Nephron progenitor cell (in vitro differentiated cells): ENCODE results near the gene NAPB.
A peak's percentile ranks its signal among the peaks of the same experiment; 100 is the strongest.

Experiments used
- DNase-seq: peaks from one replicate; pipeline ENCODE4 v3.0.0; 2021
- H3K27ac Mint-ChIP-seq: 2 replicates; pipeline ENCODE4 v1.8.0; 2021; ENCODE audit warnings: mild to moderate bottlenecking, moderate library complexity, mixed read lengths
- H3K27me3 Mint-ChIP-seq: 2 replicates; pipeline ENCODE4 v1.8.0; 2021; ENCODE audit warnings: mild to moderate bottlenecking, low read depth, mixed read lengths; ENCODE audit not compliant: poor library complexity
- H3K36me3 Mint-ChIP-seq: 2 replicates; pipeline ENCODE4 v1.8.0; 2021; ENCODE audit warnings: low read depth, mixed read lengths
- H3K4me1 Mint-ChIP-seq: 2 replicates; pipeline ENCODE4 v1.8.0; 2021; ENCODE audit warnings: mixed read lengths
- H3K4me3 Mint-ChIP-seq: 2 replicates; pipeline ENCODE4 v1.8.0; 2021; ENCODE audit warnings: mild to moderate bottlenecking, moderate library complexity, mixed read lengths
- H3K9me3 Mint-ChIP-seq: 2 replicates; pipeline ENCODE4 v1.8.0; 2021; ENCODE audit warnings: mild to moderate bottlenecking, moderate library complexity, mixed read lengths
- CTCF ChIP-seq: fragments of 200-600 bp; sonication (generic); IDR thresholded peaks from 2 replicates; pipeline ENCODE4 v1.5.0; 2021; ENCODE audit warnings: antibody characterized with exemption

Gene NAPB

DNA sequence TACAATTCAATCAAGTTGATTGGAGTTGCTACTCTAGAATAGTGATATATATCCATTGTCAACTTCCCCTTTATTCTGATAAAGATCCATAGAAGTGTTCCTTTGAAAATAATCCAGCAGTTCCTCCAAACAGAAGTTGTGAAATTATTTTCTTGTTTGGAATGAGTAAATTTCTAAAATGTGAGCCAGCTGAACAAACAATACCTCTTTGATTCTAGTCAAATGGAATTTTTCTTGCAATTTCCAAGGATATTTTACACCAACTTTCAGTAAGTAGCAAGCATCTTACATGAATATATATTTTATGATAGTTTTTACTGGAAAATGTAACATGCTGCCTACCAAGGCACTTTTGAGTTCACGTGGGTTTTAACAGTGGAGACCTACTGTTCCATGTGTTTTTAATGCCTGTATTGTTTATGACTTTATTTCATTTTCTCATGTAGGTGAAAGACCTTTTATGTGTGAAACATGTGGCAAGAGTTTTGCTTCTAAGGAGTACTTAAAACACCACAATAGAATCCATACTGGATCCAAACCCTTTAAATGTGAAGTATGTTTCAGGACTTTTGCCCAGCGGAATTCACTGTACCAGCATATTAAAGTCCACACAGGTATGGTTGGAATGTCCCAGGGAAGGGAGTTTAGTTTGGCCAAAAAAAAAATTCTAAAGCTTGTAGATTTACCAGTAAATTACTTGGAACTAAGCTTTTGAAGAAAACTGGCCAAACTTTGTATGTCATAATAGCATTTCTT lies 52.8 kb downstream of the NAPB start:
- no peaks in the 10 kb centered on the region for H3K27me3 Mint-ChIP-seq
- peak overlapping the region; percentile 8 for H3K27ac Mint-ChIP-seq
- no peak for DNase-seq
- TF ChIP-seq CTCF: no peak
- no peaks in the 10 kb centered on the region for H3K9me3 Mint-ChIP-seq
- peaks cover 31% of the 10 kb centered on the region for H3K4me1 Mint-ChIP-seq
- H3K4me3 Mint-ChIP-seq: no peak overlapping the region
- H3K36me3 Mint-ChIP-seq: peaks cover 51% of the 10 kb centered on the region

DNA sequence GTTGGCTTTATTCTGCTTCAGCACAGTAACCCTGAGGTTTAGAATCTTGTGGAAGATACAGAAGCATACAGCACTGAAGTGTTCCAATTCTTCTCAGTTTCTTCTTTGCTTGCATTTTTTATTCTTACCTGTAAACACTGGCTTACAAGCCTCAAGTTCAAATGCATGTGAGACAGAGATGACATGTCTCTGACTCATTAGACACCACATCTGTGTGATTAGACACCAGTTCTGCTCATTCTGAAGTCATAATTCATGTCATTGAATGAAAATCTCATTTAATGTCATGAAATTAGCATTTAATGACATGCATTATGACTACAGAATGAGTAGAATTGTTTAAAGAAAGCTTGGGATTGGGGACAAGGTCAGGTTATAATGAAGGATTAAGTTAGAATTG lies 53.5 kb downstream of the NAPB start:
- Mint-ChIP-seq H3K4me3 (no peak overlapping the region), H3K27me3 (no peaks in the 10 kb centered on the region), H3K27ac (peak overlapping the region; percentile 32), H3K4me1 (peaks cover 38% of the 10 kb centered on the region), H3K36me3 (peaks cover 49% of the 10 kb centered on the region), H3K9me3 (no peaks in the 10 kb centered on the region)
- no peak for DNase-seq
- no peak for TF ChIP-seq CTCF

DNA sequence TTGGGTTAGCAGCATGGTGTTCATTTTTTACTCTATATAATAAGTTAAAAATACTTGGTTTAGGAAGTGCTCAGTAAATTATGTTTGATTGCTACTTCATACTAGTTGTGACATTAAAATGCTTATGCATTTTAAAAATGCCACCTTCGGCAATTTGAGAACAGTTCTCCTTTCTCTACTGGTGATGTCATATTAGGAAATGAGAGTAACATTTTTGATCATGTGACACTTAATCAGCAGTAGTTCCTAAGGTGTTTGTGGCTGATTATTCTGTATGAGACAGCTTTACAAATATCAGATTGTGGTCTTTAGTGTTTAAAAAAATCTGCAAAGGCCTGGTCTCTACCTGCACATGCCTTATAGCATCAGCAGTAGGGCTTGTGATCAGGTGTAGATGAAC lies 54.9 kb downstream of the NAPB start:
- H3K4me3 Mint-ChIP-seq: peak overlapping the region; percentile 56
- no peaks in the 10 kb centered on the region for H3K27me3 Mint-ChIP-seq
- no peak for TF ChIP-seq CTCF
- H3K4me1 Mint-ChIP-seq: peaks cover 39% of the 10 kb centered on the region
- H3K9me3 Mint-ChIP-seq: no peaks in the 10 kb centered on the region
- peak overlapping the region; percentile 84 for H3K27ac Mint-ChIP-seq
- DNase-seq: no peak
- H3K36me3 Mint-ChIP-seq: peaks cover 42% of the 10 kb centered on the region

DNA sequence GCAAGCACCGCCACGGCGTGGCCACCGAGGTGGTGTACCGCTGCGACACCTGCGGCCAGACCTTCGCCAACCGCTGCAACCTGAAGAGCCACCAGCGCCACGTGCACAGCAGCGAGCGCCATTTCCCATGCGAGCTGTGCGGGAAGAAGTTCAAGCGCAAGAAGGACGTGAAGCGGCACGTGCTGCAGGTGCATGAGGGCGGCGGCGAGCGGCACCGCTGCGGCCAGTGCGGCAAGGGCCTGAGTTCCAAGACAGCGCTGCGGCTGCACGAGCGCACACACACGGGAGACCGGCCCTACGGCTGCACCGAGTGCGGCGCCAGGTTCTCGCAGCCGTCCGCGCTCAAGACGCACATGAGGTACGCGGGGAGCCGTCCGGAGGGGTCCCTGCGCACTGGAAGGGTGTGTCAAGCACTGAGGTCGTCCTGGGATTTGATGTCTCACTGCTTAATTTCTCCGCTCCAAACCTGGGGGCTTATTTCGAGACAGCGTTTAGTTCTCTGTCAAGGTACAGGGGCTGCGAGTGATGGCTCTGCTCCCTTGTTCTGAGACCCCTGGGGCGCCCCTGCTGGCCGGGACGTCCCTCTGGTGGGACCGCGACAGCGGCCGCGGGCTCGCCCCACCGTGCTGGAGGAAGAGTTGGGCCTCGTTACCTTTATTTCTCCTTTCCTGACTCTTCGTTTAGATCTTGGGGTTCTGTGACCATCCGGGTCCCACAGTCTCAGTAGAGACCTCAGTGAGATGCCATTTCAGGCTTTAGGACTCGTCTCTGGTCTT lies 55.7 kb downstream of the NAPB start:
- Mint-ChIP-seq H3K27me3 (no peaks in the 10 kb centered on the region), H3K36me3 (peaks cover 37% of the 10 kb centered on the region), H3K4me3 (peak overlapping the region; percentile 56), H3K27ac (peak overlapping the region; percentile 84), H3K9me3 (no peaks in the 10 kb centered on the region), H3K4me1 (peaks cover 43% of the 10 kb centered on the region)
- DNase-seq: no peak
- TF ChIP-seq CTCF: no peak

DNA sequence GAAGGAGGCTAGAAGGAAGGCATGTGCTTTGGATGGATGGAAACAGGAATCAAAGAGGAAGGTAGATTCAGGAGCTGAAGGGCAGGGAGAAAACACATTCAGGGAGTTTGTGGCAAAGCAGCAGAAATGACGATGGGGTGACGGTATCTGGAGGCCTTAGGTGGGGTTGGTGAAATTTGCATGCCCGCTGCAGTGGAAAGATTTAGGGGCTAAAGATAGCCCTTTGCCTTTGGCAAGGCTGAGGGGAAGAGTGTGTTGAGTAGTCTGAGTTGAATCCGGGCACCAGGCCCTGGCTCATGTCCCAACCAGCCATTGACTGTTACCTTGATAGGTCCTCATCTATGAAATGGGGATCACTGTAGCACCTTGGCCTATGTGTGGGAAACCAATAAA lies 58.0 kb downstream of the NAPB start:
- no peaks in the 10 kb centered on the region for H3K9me3 Mint-ChIP-seq
- no peaks in the 10 kb centered on the region for H3K27me3 Mint-ChIP-seq
- no peak for DNase-seq
- no peak for TF ChIP-seq CTCF
- H3K4me3 Mint-ChIP-seq: peak overlapping the region; percentile 91
- peaks cover 58% of the 10 kb centered on the region for H3K4me1 Mint-ChIP-seq
- H3K27ac Mint-ChIP-seq: peak overlapping the region; percentile 15
- peaks cover 26% of the 10 kb centered on the region for H3K36me3 Mint-ChIP-seq
